ENCODE measurements around the gene RIBC1. TPM values are rescaled to one million over a fixed set of nuclear protein-coding genes. Genes with fewer than 3 reads are reported as not detected.

Gene RIBC1
- total RNA-seq (2014; rRNA removed; shearing (Covaris generic)) (0.39 and 0.45 TPM in 2 replicates), polyA plus RNA-seq (2016; fragmentation: Nextera tagmentation; extraction: Ambion mirVana) (0.37 and 0.55 TPM in 2 replicates)
- long read RNA-seq, partial matches to known transcripts = 0 of 1 reads
- long read RNA-seq, other reads (novel, unspliced or antisense) = 0 of 1 reads

DNA sequence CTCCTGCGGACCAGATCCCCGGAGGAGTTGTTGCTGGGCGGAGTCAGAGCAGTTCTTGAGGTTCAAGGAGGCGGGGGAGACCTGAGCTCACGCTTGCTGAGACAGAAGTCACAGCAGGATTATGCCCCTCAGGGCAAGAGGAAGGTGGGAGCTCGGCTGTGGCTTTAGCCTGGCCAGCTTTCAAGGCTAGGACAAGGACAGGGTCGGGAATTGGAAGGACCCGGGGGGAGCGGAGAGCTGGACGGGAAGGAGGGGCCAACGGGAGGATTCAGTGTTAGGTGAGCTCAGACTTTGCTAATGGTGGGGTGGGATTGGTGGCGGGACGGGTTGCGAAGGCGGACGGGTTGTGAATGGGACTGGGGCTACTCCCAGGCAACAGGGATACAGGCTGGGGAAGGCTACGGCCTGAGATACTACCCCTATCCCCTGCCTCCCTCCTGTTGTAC is at the start of gene RIBC1:
RIBC1 (plus strand) TSS at position 13 of the 446 bp plus-strand sequence. CDS start 3,404 bp downstream, outside the sequence.
- Histone ChIP-seq H3K4me3 (peak within 1 kb of the TSS; percentile 82), H3K4me2 (peak within 1 kb of the TSS; percentile 79), H3K27me3 (ENCODE audit: insufficient read depth) (no peaks in the 10 kb centered on the region), H3F3A (replicated peaks; ENCODE audit: low read depth) (no peaks in the 10 kb centered on the region), H4K20me1 (replicated peaks; ENCODE audit: insufficient read depth) (no peaks in the 10 kb centered on the region; the same call in 1 of the 2 replicates), H3K79me2 (replicated peaks; ENCODE audit: insufficient read depth) (peaks cover 39% of the 10 kb centered on the region), H3K9me2 (ENCODE audit: insufficient read depth) (no peaks in the 10 kb centered on the region), H3K27ac (ENCODE audit: low read depth) (peak within 1 kb of the TSS; percentile 97), H2AFZ (peak within 1 kb of the TSS; percentile 93), H3K36me3 (ENCODE audit: insufficient read depth) (no peaks in the 10 kb centered on the region), H3K4me1 (ENCODE audit: insufficient read depth) (peaks cover 5% of the 10 kb centered on the region; the same call in 1 of the 2 replicates)
- DNase-seq (ENCODE audit: low spot score) = no peak
- peaks cover 7% of the 10 kb centered on the region for H3K27me3 Mint-ChIP-seq (ENCODE audit: insufficient read depth, low read depth, poor library complexity)
- H3K36me3 Mint-ChIP-seq (ENCODE audit: low read depth) = peaks cover 10% of the 10 kb centered on the region; the same call in 2 of the 3 replicates
- H3K27ac Mint-ChIP-seq = peak within 1 kb of the TSS; percentile 99
- peak; percentile 72 for ATAC-seq
- H3K4me1 Mint-ChIP-seq = peaks cover 12% of the 10 kb centered on the region
- peak within 1 kb of the TSS; percentile 99 for H3K4me3 Mint-ChIP-seq
- TF ChIP-seq CREB1 (CRISPR knock-in tag; IDR thresholded peaks at IDR 0.05; ENCODE audit: low read depth) (no peak), ZNF331 (CRISPR knock-in tag; IDR thresholded peaks at IDR 0.05; ENCODE audit: low read depth) (no peak), STAT1 (IDR thresholded peaks at IDR 0.05; ENCODE audit: unreplicated experiment) (no peak), POLR2AphosphoS5 (IDR thresholded peaks at IDR 0.05; ENCODE audit: low read depth) (no peak; the same call in 1 of the 2 replicates), CTCF (conservative IDR thresholded peaks at IDR 0.05; ENCODE audit: low read depth in 2 of 2) (no peak), NANOG (IDR thresholded peaks at IDR 0.05; ENCODE audit: borderline replicate concordance) (no peak), ZNF462 (CRISPR knock-in tag; IDR thresholded peaks at IDR 0.05) (no peak), ZNF114 (CRISPR knock-in tag; IDR thresholded peaks at IDR 0.05) (no peak), EZH2 (IDR thresholded peaks at IDR 0.05; ENCODE audit: low read depth, unreplicated experiment) (no peak)
- TF ChIP-seq, protein P1, sequence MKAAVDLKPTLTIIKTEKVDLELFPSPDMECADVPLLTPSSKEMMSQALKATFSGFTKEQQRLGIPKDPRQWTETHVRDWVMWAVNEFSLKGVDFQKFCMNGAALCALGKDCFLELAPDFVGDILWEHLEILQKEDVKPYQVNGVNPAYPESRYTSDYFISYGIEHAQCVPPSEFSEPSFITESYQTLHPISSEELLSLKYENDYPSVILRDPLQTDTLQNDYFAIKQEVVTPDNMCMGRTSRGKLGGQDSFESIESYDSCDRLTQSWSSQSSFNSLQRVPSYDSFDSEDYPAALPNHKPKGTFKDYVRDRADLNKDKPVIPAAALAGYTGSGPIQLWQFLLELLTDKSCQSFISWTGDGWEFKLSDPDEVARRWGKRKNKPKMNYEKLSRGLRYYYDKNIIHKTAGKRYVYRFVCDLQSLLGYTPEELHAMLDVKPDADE (IDR thresholded peaks at IDR 0.05) = no peak
- no peaks in the 10 kb centered on the region for H3K9me3 Mint-ChIP-seq

Measured in GM23338 (cell line).